ENCODE measurements around the gene UNC13B. TPM values are rescaled to one million over a fixed set of nuclear protein-coding genes. Genes with fewer than 3 reads are reported as not detected.

UNC13B gene
- total and polyA plus RNA-seq, 2 experiments from 2014 or later = 8.7 to 52.1 TPM

- no peak for DNase-seq (ENCODE audit: low spot score)
- H3K4me1 ChIP-seq (ENCODE audit: insufficient read depth) = no peaks in the 10 kb centered on the region
- no peaks in the 10 kb centered on the region for H3K4me1 Mint-ChIP-seq
- no peak for TF ChIP-seq ZNF114 (CRISPR knock-in tag; IDR thresholded peaks at IDR 0.05)
- no peak for TF ChIP-seq ETS1 (IDR thresholded peaks at IDR 0.05)
- no peak for TF ChIP-seq POLR2AphosphoS5 (IDR thresholded peaks at IDR 0.05; ENCODE audit: low read depth)
- TF ChIP-seq ZNF331 (CRISPR knock-in tag; IDR thresholded peaks at IDR 0.05; ENCODE audit: low read depth) = no peak
- TF ChIP-seq EZH2phosphoT487 (IDR thresholded peaks at IDR 0.05; ENCODE audit: unreplicated experiment) = no peak
- TF ChIP-seq NANOG (IDR thresholded peaks at IDR 0.05; ENCODE audit: borderline replicate concordance) = no peak
- TF ChIP-seq STAT1 (IDR thresholded peaks at IDR 0.05; ENCODE audit: unreplicated experiment) = no peak
- TF ChIP-seq EZH2 (IDR thresholded peaks at IDR 0.05; ENCODE audit: low read depth, unreplicated experiment) = no peak
- no peak for TF ChIP-seq JUNB (IDR thresholded peaks at IDR 0.05; ENCODE audit: unreplicated experiment)
- no peak for TF ChIP-seq REST (IDR thresholded peaks at IDR 0.05; ENCODE audit: unreplicated experiment)
- TF ChIP-seq CTCF (conservative IDR thresholded peaks at IDR 0.05; ENCODE audit: low read depth in 2 of 2) = no peak
- TF ChIP-seq CREB1 (CRISPR knock-in tag; IDR thresholded peaks at IDR 0.05; ENCODE audit: low read depth) = no peak
- TF ChIP-seq ZNF462 (CRISPR knock-in tag; IDR thresholded peaks at IDR 0.05) = no peak
- H3K4me2 ChIP-seq = no peak overlapping the region
- H3K27ac Mint-ChIP-seq = no peak overlapping the region
- H3K27ac ChIP-seq (ENCODE audit: low read depth) = no peak overlapping the region
- H3K79me2 ChIP-seq (replicated peaks; ENCODE audit: insufficient read depth) = no peaks in the 10 kb centered on the region
- no peaks in the 10 kb centered on the region for H3K27me3 ChIP-seq (ENCODE audit: insufficient read depth)
- H2AFZ ChIP-seq = no peak overlapping the region
- H3F3A ChIP-seq (replicated peaks; ENCODE audit: low read depth) = no peaks in the 10 kb centered on the region
- no peaks in the 10 kb centered on the region for H3K9me2 ChIP-seq (ENCODE audit: insufficient read depth)
- no peaks in the 10 kb centered on the region for H3K27me3 Mint-ChIP-seq (ENCODE audit: insufficient read depth, low read depth, poor library complexity)
- no peak overlapping the region for H3K4me3 Mint-ChIP-seq
- H3K36me3 Mint-ChIP-seq (ENCODE audit: low read depth) = no peaks in the 10 kb centered on the region
- no peaks in the 10 kb centered on the region; the same call in 1 of the 2 replicates for H4K20me1 ChIP-seq (replicated peaks; ENCODE audit: insufficient read depth)
- H3K36me3 ChIP-seq (ENCODE audit: insufficient read depth) = no peaks in the 10 kb centered on the region
- no peak overlapping the region for H3K4me3 ChIP-seq
- no peaks in the 10 kb centered on the region for H3K9me3 Mint-ChIP-seq
- ATAC-seq = no peak
Measured at GRCh38 chr9:35324966-35325365, 163.2 kb downstream of the UNC13B start.
